C4-2B (cell line): Measurements from ENCODE around the gene CRTC1.

Experiments used
- ZFX ChIP-seq: fragments of 450-650 bp; IDR thresholded peaks from 2 replicates; pipeline ENCODE4 v1.6.1; 2017
- TF ChIP-seq, protein P1 (sequence below): fragments of 450-650 bp; conservative IDR thresholded peaks from 2 replicates; pipeline ENCODE4 v1.5.1; 2017; ENCODE audit warnings: mild to moderate bottlenecking

DNA sequence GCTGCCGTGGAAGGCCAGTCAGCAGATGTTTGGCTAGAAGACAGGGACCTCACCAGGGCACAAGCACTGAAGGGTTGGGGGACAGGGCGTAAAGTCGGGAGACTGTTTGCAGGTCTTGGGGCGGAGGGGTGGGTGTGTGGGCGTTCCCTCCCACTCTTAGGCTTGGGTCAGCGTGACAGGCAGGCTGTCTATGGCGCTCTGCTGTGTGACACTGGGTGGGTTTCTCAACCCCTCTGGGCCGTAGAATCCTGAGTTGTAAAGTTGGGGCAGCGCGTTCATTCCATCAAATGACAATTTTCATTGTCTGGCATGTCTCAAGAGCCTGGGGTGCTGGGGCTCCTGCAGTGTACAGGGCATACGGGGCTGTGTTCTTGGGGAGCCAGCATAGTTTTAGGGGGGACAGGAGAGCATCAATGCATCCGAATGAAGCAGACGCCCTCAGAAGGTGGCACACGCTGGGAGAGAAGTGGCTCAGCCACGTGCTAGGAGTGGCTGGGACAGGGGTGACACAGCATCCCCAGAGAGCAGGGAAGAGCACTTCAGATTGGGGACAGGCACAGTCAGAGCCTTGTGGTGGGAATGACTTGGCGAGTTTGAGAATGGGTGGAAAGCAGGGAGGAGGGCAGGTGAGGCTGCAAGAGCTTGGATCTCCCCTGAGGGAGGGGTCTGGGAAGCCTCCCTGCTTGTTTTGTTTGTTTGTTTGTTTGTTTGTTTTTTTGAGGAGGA is 4.4 kb downstream of the CRTC1 start:
- TF ChIP-seq, protein P1, sequence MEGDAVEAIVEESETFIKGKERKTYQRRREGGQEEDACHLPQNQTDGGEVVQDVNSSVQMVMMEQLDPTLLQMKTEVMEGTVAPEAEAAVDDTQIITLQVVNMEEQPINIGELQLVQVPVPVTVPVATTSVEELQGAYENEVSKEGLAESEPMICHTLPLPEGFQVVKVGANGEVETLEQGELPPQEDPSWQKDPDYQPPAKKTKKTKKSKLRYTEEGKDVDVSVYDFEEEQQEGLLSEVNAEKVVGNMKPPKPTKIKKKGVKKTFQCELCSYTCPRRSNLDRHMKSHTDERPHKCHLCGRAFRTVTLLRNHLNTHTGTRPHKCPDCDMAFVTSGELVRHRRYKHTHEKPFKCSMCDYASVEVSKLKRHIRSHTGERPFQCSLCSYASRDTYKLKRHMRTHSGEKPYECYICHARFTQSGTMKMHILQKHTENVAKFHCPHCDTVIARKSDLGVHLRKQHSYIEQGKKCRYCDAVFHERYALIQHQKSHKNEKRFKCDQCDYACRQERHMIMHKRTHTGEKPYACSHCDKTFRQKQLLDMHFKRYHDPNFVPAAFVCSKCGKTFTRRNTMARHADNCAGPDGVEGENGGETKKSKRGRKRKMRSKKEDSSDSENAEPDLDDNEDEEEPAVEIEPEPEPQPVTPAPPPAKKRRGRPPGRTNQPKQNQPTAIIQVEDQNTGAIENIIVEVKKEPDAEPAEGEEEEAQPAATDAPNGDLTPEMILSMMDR = no peak
- no peak for TF ChIP-seq ZFX
